ENCODE results near the gene BAG3.
"Not testable (repeated sequence)": the region's sequence is repeated elsewhere in the genome, so short reads cannot be mapped to it uniquely, and the experiment has no call there.

Gene BAG3

GRCh38 chr10:119640875-119641526 is 10.2 kb upstream of the BAG3 start:
- DNase-seq = no peak

- no peak for DNase-seq
Observed at GRCh38 chr10:119642556-119643111, 8.5 kb upstream of the BAG3 start.

GRCh38 chr10:119643306-119644204 is 7.6 kb upstream of the BAG3 start:
- no peak for DNase-seq

GRCh38 chr10:119644205-119644814 is 6.9 kb upstream of the BAG3 start:
- no peak for DNase-seq

- DNase-seq = no peak
Observed at GRCh38 chr10:119644994-119645393, 6.2 kb upstream of the BAG3 start.

GRCh38 chr10:119650062-119650461 is 1.1 kb upstream of the BAG3 start:
- DNase-seq = no peak

- no peak for DNase-seq
Observed at GRCh38 chr10:119651514-119652360, 557 bp downstream of the BAG3 start.

GRCh38 chr10:119652361-119652730 is 1.2 kb downstream of the BAG3 start:
- peak in 1 of 2 experiments; percentile 30 for DNase-seq

GRCh38 chr10:119653209-119653608 is 2.0 kb downstream of the BAG3 start:
- no peak for DNase-seq

- no peak for DNase-seq
Observed at GRCh38 chr10:119653916-119654315, 2.7 kb downstream of the BAG3 start.

GRCh38 chr10:119654540-119654939 is 3.4 kb downstream of the BAG3 start:
- DNase-seq = no peak

GRCh38 chr10:119655566-119656001 is 4.4 kb downstream of the BAG3 start:
- no peak for DNase-seq

GRCh38 chr10:119656760-119657159 is 5.6 kb downstream of the BAG3 start:
- no peak for DNase-seq

- no peak for DNase-seq
Observed at GRCh38 chr10:119657725-119658124, 6.5 kb downstream of the BAG3 start.

- DNase-seq = no peak
Observed at GRCh38 chr10:119658274-119658673, 7.1 kb downstream of the BAG3 start.

GRCh38 chr10:119659951-119660350 is 8.8 kb downstream of the BAG3 start:
- DNase-seq = no peak

GRCh38 chr10:119662076-119662605 is 11.0 kb downstream of the BAG3 start:
- DNase-seq = not testable (repeated sequence)

GRCh38 chr10:119663866-119664698 is 12.9 kb downstream of the BAG3 start:
- DNase-seq = no peak

GRCh38 chr10:119665901-119666708 is 14.9 kb downstream of the BAG3 start:
- DNase-seq = no peak

GRCh38 chr10:119666709-119667004 is 15.5 kb downstream of the BAG3 start:
- no peak for DNase-seq

Measured in NCI-H2081 (cell line).